ENCODE measurements around the gene TBX2. TPM values are rescaled to one million over a fixed set of nuclear protein-coding genes. Genes with fewer than 3 reads are reported as not detected.

Gene TBX2
- total and polyA plus RNA-seq, 2 of the 4 experiments (the other 2 are of a cell fraction), result 20.1 to 64.1 TPM

DNA sequence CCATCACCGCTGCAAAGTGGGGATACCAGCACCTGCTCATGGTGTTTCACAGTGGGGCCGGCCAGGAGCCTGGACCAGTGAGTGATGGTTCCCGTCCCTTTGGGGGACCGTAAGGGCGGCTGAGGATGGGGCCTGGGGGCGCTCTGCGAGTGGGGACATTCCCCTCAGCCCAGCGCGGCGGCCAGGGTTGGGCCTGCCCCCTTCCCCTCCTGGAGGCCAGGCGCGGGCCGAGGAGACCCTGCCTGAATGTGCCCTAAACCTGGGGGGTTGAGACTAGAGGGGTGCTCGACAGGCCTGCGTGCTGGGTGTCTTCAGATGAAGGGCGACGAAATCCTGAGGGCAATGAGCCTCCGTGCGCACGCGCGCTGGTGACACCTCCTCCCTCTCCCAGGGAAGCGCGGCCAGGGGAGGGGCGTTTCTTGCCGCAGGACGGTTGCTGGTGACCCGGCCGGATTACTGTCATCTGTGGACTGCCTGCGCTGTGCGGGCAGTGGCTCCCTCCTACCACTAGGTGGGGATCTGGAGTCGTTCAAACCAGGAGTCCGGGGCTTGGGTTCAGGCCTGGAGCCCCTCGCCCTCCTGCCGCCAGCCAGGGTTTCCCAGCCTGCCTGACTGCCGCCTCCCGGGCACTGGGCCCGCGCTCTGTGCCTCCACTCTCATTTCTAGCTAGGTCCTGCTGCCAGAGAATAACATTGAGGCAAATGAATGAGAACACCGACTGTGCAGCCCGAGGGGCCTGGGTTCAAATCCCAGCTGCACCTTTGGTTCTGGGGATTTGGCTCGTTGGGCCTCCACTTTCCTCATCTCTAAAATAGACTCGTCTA is 17.1 kb downstream of the TBX2 start (continued):
- TF ChIP-seq CEBPB (IDR thresholded peaks at IDR 0.05; ENCODE audit: low read depth, low read length), result no peak
- TF ChIP-seq NFE2L2 (IDR thresholded peaks at IDR 0.05; ENCODE audit: low read depth, low read length), result no peak
- no peak for TF ChIP-seq MXI1 (IDR thresholded peaks at IDR 0.05; ENCODE audit: borderline replicate concordance, low read depth, low read length)

DNA sequence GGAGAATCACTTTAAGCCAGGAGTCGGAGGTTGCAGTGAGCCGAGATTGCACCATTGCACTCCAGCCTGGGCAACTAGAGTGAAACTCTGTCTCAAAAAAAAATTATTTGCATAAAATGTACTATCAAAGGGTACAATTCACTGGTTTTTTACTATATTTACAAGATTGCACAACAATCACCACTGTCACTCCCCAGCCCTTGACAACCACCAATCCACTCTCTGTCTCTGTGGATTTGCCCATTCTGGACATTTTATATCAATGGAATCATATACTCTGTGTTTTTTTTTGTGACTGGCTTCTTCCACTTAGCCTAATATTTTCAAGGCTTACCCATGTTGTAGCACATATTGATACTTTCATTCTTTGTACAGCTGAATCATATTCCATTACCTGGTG is 18.8 kb downstream of the TBX2 start:
- no TSS peak for BruUV-seq (replicated peaks)
- no peak for DNase-seq
- intact Hi-C loops (cut with micrococcal nuclease), result no loop called here

More for the DNA sequence above, 18.8 kb downstream of the TBX2 start:
- WGBS, 2 experiments (ENCODE audit: extremely low coverage in 2 of 2, insufficient read length in 1 of 2), result no CpG with 5 or more reads among the region's 2 CpGs
- Histone ChIP-seq H3K4me1 (ENCODE audit: control insufficient read depth, insufficient read depth, low read length) (peaks cover 15% of the 10 kb centered on the region), H4K91ac (ENCODE audit: insufficient read depth, low read depth, low read length) (no peak overlapping the region), H3K18ac (ENCODE audit: low read depth, low read length) (no peak overlapping the region), H2AK5ac (ENCODE audit: low read depth, low read length) (no peak overlapping the region), H2AFZ (replicated peaks; ENCODE audit: low read length, poor library complexity) (no peak overlapping the region), H2BK5ac (ENCODE audit: low read depth, low read length, poor library complexity, severe bottlenecking) (no peak overlapping the region), H3K9me3 (ENCODE audit: control insufficient read depth, insufficient read depth, low read length) (no peaks in the 10 kb centered on the region), H3K56ac (ENCODE audit: extremely low read depth, insufficient read depth, low read length) (no peak overlapping the region), H4K5ac (ENCODE audit: low read depth, low read length) (no peak overlapping the region), H2BK15ac (ENCODE audit: low read depth, low read length) (no peak overlapping the region), H4K20me1 (ENCODE audit: insufficient read depth, low read length) (no peaks in the 10 kb centered on the region), H3K23ac (ENCODE audit: low read depth, low read length) (no peak overlapping the region), H3K4me3 (ENCODE audit: insufficient read depth, low read depth, low read length) (no peak overlapping the region), H3K4me2 (ENCODE audit: low read depth, low read length) (no peak overlapping the region), H3K27me3 (ENCODE audit: control insufficient read depth, insufficient read depth, low read length) (peaks cover 17% of the 10 kb centered on the region), H3K4ac (ENCODE audit: low read depth, low read length) (no peak overlapping the region), H3K79me1 (ENCODE audit: low read depth in 1 of 2, low read length in 2 of 2) (peaks cover 4 to 30% of the 10 kb centered on the region in 2 experiments; a peak in 3 of 4 replicates), H4K8ac (ENCODE audit: low read depth in 2 of 2, low read length in 2 of 2) (no peak overlapping the region), H3K9me1 (ENCODE audit: insufficient read depth, low read length) (no peaks in the 10 kb centered on the region; the same call in 1 of the 2 replicates), H3K9ac (ENCODE audit: low read depth, low read length) (no peak overlapping the region), H3K36me3 (ENCODE audit: control insufficient read depth, insufficient read depth, low read length) (no peaks in the 10 kb centered on the region), H3K14ac (replicated peaks; ENCODE audit: low read depth, low read length) (no peak overlapping the region), H2AK9ac (replicated peaks; ENCODE audit: low read depth, low read length, poor library complexity) (no peak overlapping the region), H2BK20ac (ENCODE audit: low read depth, low read length) (no peak overlapping the region), H2BK120ac (ENCODE audit: low read depth, low read length) (no peak overlapping the region), H3K27ac (ENCODE audit: insufficient read depth, low read length) (no peak overlapping the region)
- CTCF ChIA-PET, result no interaction called here
- dilution Hi-C loops (cut with HindIII; ENCODE audit: low sequenced_read_pairs, unreplicated experiment), result no loop called here
- POLR2A ChIA-PET (ENCODE audit: unreplicated experiment), result no interaction called here
- in situ Hi-C loops (cut with MboI; ENCODE audit: low sequenced_read_pairs), result no loop called here
- TF ChIP-seq MAZ (IDR thresholded peaks at IDR 0.05; ENCODE audit: borderline replicate concordance, low read depth, low read length), result no peak
- no peak for TF ChIP-seq NFE2L2 (IDR thresholded peaks at IDR 0.05; ENCODE audit: low read depth, low read length)
- TF ChIP-seq CEBPB (IDR thresholded peaks at IDR 0.05; ENCODE audit: low read depth, low read length), result peak; percentile 65
- no peak for ATAC-seq (ENCODE audit: low read depth)
